ENCODE results near the gene SPRYD4.
A peak's percentile ranks its signal among the peaks of the same experiment; 100 is the strongest.
"Not testable (repeated sequence)": the region's sequence is repeated elsewhere in the genome, so short reads cannot be mapped to it uniquely, and the experiment has no call there.

Gene SPRYD4

DNA sequence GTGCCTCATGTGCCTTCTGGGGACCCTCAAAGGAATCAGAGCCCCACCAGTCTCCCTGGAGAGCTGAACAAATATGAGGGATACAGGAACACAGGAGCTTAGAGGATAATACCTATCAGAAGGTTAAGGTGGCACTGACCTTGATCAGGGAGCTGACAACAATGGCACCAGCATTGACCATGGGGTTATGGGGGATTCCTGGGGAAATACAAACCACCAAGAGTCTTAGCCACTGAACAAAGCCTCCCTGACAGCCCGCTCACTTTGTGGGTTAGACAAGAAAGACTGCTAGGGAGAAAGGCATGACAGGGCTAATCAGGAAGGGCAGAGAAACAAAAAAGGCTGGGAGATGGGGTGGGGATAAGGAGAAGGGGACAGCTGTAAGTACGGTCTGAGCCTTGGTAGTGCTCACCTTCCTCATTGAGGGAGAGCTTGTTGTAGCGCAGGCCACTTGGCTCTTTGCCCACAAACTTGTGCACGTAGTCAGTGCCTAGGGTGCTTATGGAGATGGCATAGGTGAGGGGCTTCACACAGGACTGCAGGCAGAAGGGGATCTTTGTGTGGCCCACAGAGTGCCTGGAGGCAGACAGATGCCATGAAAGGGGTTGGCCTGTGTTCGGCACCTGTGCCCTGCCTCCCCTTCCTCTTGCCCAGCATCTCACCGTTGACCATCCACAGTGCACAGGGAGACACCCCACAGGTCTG is 9.3 kb downstream of the SPRYD4 start:
- no peak for DNase-seq

- DNase-seq: no peak
Measured at GRCh38 chr12:56479625-56480024, 11.2 kb downstream of the SPRYD4 start.

DNA sequence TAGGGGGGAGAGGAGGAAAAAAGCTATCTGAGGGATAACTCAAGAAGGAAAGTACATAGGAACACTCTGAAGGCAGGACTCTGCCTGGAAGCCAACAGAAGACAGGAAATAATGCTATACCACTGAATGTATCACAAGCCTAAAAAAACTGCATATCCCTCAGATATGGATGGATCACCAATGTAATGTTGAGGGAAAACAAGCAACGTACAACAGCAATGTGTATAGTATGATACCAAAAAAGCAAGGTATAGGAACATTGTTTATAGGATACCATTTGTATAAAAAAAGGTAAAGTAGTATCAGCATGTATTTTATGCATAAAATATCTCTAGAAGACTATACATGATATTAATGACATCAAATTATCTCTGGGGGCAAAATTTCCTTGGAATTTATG is 16.2 kb downstream of the SPRYD4 start:
- no peak for DNase-seq

- DNase-seq: no peak
Measured at GRCh38 chr12:56486694-56487093, 18.3 kb downstream of the SPRYD4 start.

GRCh38 chr12:56487448-56488040 is 19.2 kb downstream of the SPRYD4 start:
- DNase-seq: no peak

GRCh38 chr12:56488041-56488955 is 19.9 kb downstream of the SPRYD4 start, which contains the start of gene GLS2:
TSS of gene GLS2 (minus strand) at chr12:56488161. CDS start at chr12:56488118, 43 bp downstream.
- DNase-seq: no peak

- DNase-seq: no peak
Measured at GRCh38 chr12:56490360-56490759, 22.0 kb downstream of the SPRYD4 start.

DNA sequence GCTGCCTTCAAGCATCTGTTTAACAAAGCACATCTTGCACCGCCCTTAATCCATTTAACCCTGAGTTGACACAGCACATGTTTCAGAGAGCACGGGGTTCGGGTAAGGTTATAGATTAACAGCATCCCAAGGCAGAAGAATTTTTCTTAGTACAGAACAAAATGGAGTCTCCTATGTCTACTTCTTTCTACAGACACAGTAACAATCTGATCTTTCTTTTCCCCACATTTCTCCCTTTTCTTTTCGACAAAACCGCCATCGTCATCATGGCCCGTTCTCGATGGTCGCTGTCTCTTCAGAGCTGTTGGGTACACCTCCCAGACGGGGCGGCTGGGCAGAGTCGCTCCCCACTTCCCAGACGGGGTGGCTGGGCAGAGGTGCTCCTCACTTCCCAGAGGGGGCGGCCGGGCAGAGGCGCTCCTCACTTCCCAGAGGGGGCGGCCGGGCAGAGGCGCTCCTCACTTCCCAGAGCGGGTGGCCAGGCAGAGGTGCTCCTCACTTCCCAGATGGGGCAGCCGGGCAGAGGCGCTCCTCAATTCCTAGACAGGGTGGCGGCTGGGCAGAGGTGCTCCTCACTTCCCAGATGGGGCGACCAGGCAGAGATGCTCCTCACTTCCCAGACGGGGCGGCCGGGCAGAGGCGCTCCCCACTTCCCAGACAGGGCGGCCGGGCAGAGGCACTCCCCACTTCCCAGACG is 25.2 kb downstream of the SPRYD4 start:
- DNase-seq: not testable (repeated sequence)

DNA sequence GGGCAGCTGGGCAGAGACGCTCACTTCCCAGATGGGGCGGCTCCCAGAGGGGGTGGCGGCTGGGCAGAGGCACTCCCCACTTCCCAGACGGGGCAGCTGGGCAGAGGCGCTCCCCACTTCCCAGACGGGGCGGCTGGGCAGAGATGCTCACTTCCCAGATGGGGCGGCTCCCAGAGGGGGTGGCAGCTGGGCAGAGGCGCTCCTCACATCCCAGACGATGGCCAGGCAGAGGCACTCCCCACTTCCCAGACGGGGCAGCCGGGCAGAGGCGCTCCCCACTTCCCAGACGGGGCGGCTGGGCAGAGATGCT is 25.7 kb downstream of the SPRYD4 start:
- not testable (repeated sequence) for DNase-seq

DNA sequence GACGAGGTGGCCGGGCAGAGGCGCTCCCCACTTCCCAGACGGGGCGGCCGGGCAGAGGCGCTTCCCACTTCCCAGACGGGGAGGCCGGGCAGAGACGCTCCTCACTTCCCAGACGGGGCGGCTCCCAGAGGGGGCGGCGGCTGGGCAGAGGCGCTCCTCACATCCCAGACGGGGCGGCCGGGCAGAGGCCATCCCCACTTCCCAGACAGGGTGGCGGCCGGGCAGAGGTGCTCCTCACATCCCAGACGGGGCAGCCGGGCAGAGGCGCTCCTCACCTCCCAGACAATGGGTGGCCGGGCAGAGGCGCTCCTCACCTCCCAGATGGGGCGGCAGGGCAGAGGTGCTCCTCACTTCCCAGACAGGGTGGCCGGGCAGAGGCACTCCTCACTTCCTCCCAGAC is 26.1 kb downstream of the SPRYD4 start:
- not testable (repeated sequence) for DNase-seq

DNA sequence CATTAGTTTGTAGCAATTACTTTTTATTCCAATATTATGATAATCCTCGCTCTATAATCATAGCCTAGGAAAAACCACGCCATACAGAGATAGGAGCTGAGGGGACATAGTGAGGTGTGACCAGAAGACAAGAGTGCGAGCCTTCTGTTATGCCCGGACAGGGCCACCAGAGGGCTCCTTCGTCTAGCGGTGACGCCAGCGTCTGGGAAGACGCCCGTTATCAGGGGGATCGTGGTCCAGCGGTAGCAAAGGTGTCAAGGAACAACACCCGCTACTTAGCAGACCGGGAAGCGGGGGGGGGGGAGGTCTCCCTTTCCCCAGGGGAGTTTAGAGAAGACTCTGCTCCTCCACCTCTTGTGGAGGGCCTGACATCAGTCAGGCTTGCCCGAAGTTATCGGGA is 28.3 kb downstream of the SPRYD4 start:
- DNase-seq: not testable (repeated sequence)

DNA sequence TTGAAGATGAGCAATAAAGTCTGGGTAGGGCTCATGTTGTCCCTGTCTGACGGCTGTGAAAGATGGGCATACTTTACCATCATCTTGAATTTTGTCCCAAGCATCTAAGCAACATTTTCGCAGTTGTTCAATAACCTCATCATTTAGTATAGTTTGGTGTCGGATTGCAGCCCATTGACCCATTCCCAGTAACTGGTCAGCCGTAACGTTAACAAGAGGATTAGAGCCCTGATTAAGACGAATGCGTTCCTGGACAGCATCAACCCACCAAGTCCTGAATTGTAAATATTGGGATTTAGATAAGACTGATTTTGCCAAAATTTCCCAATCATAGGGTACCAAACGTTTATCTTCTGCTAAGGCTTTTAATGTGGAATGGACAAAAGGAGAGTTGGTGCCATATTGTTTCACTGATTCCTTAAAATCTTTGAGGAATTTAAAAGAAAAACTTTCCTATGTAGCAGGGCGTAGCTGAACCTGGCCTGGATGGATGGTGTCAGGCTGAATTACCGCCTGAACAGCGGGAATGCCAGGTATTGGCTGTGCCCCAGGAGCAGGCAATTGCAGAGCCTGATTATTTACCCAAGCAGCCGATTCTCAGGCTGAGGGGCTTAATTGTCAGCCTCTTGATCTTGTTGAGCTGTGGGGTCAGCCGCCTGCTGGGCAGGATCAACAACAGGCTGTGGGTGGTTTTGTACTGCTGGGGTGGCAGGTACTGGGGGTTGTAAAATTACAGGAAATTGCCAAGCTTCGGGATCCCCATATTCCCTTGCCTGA is 29.9 kb downstream of the SPRYD4 start:
- DNase-seq: not testable (repeated sequence)

DNA sequence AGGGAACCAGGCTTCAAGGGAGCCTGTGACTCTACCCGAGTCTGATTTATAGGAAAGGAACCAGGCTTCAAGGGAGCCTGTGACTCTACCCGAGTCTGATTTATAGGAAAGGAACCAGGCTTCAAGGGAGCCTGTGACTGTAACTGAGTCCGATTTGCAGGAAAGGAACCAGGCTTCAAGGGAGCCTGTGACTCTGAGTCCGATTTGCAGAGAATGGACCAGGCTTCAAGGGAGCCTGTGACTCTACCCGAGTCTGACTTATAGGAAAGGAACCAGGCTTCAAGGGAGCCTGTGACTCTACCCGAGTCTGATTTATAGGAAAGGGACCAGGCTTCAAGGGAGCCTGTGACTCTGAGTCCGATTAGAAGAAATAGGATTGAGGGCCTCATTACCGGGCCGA is 31.1 kb downstream of the SPRYD4 start:
- DNase-seq: not testable (repeated sequence)

GRCh38 chr12:56499879-56500278 is 31.5 kb downstream of the SPRYD4 start:
- not testable (repeated sequence) for DNase-seq

DNA sequence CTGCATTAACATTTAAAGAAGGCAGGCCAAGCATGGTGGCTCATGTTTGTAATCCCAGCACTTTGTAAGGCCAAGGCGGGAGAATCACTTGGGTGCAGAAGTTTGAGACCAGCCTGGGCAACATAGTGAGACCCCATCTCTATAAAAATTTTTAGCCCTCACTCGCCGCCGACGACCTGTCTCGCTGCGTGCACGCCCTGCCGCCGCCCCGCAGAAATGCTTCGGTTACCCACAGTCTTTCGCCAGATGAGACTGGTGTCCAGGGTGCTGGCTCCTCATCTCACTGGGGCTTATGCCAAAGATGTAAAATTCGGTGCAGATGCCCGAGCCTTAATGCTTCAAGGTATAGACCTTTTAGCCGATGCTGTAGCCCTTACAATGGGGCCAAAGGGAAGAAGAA is 42.4 kb downstream of the SPRYD4 start:
- no peak for DNase-seq

DNA sequence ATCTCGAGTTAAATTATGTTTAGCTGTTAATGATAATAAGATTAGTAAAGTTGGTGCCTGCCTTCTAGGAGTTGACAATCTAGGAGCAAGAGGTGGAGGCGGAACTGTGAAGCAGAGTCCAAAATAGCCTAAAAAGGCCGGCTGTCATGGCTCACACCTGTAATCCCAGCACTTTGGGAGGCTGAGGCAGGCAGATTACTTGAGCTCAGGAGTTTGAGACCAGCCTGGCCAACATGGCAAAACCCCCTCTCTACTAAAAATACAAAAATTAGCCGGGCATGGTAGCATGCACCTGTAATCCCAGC is 45.6 kb downstream of the SPRYD4 start:
- DNase-seq: not testable (repeated sequence)

GRCh38 chr12:56517854-56518253 is 49.5 kb downstream of the SPRYD4 start:
- DNase-seq: no peak

GRCh38 chr12:56518570-56518969 is 50.2 kb downstream of the SPRYD4 start:
- peak; percentile 48 for DNase-seq

GRCh38 chr12:56520048-56520447 is 51.7 kb downstream of the SPRYD4 start:
- DNase-seq: peak; percentile 7

- peak; percentile 30 for DNase-seq
Measured at GRCh38 chr12:56520506-56520905, 52.1 kb downstream of the SPRYD4 start.

GRCh38 chr12:56521209-56521589 is 52.8 kb downstream of the SPRYD4 start:
- peak; percentile 6 for DNase-seq

- peak; percentile 94 for DNase-seq
Measured at GRCh38 chr12:56521590-56522371, 53.4 kb downstream of the SPRYD4 start, which contains the start of gene RBMS2. TSS of gene RBMS2 (plus strand) at chr12:56521820. CDS start at chr12:56522024, 204 bp downstream.

All from HCEC 1CT (cell line).